Liver (tissue), 9 donors: ENCODE results near the gene IGSF8. TPM values are rescaled to one million over a fixed set of nuclear protein-coding genes. Genes with fewer than 3 reads are reported as not detected.

ENCODE experiments used
- DNase-seq: peaks from one replicate; pipeline ENCODE4 v3.0.0-alpha.2; 2017; ENCODE audit warnings: low spot score
- H3K27ac ChIP-seq, 2 donors: one replicate each; pipeline ENCODE4 v1.7.0; 2013; ENCODE audit warnings: inconsistent platforms in 2 of 2, low read length in 2 of 2, control low read depth in 1 of 2, low read depth in 1 of 2, mild to moderate bottlenecking in 1 of 2
- H3K27me3 ChIP-seq, 4 donors: one replicate each; pipeline versions ENCODE4 v1.6.1 to v1.7.0; 2013; ENCODE audit warnings: low read length in 3 of 4, inconsistent platforms in 1 of 4, mild to moderate bottlenecking in 1 of 4, moderate library complexity in 1 of 4; ENCODE audit not compliant: control insufficient read depth in 4 of 4, insufficient read depth in 4 of 4
- H3K36me3 ChIP-seq, 4 donors: one replicate each; pipeline versions ENCODE4 v1.6.1 to v1.7.0; 2013; ENCODE audit warnings: low read length in 3 of 4, mild to moderate bottlenecking in 3 of 4, low read depth in 1 of 4, moderate library complexity in 1 of 4; ENCODE audit not compliant: control insufficient read depth in 4 of 4, insufficient read depth in 3 of 4
- H3K4me1 ChIP-seq, 4 donors: one replicate each; pipeline versions ENCODE4 v1.6.1 to v1.7.0; 2013; ENCODE audit warnings: low read length in 3 of 4, mild to moderate bottlenecking in 3 of 4, moderate library complexity in 1 of 4; ENCODE audit not compliant: control insufficient read depth in 4 of 4, insufficient read depth in 4 of 4
- H3K4me3 ChIP-seq, 3 donors: one replicate each; pipeline versions ENCODE4 v1.6.1 to v1.7.0; 2013; ENCODE audit warnings: low read length in 3 of 3, control low read depth in 1 of 3, low read depth in 1 of 3, mild to moderate bottlenecking in 1 of 3
- H3K9ac ChIP-seq, 2 donors: one replicate each; pipeline ENCODE4 v1.7.0; 2013; ENCODE audit warnings: low read length in 2 of 2, mild to moderate bottlenecking in 2 of 2, moderate library complexity in 2 of 2, control low read depth in 1 of 2, low read depth in 1 of 2
- H3K9me3 ChIP-seq, 4 donors: one replicate each; pipeline versions ENCODE4 v1.6.1 to v1.7.0; 2013; ENCODE audit warnings: low read length in 3 of 4; ENCODE audit not compliant: control insufficient read depth in 4 of 4
- CTCF ChIP-seq: fragments of 150-350 bp; IDR thresholded peaks from 2 replicates; pipeline ENCODE4 v1.5.1; 2017; ENCODE audit warnings: improper control_type of control experiment, low read depth, low read length; ENCODE audit not compliant: missing input control
- EGR1 ChIP-seq, 2 donors: IDR thresholded peaks; 2 replicates each; pipeline ENCODE4 v1.6.1; 2016 to 2018; ENCODE audit warnings: antibody characterized with exemption in 2 of 2, low read depth in 2 of 2
- FOXA1 ChIP-seq: IDR thresholded peaks from 2 replicates; pipeline ENCODE4 v1.6.1; 2016; ENCODE audit warnings: antibody characterized with exemption
- FOXA2 ChIP-seq: IDR thresholded peaks from 2 replicates; pipeline ENCODE4 v1.6.1; 2016; ENCODE audit warnings: antibody characterized with exemption
- GABPA ChIP-seq, 2 donors: IDR thresholded peaks in 1 of 2; conservative IDR thresholded peaks in 1 of 2; 2 replicates each; pipeline ENCODE4 v1.6.1; 2016; ENCODE audit warnings: antibody characterized with exemption in 2 of 2, mild to moderate bottlenecking in 1 of 2, moderate library complexity in 1 of 2
- HNF4A ChIP-seq, 2 donors: conservative IDR thresholded peaks; 2 replicates each; pipeline ENCODE4 v1.6.1; 2016; ENCODE audit warnings: antibody characterized with exemption in 2 of 2, mild to moderate bottlenecking in 2 of 2
- HNF4G ChIP-seq: IDR thresholded peaks from 2 replicates; pipeline ENCODE4 v1.6.1; 2016; ENCODE audit warnings: antibody characterized with exemption
- JUND ChIP-seq, 2 donors: IDR thresholded peaks; 2 replicates each; pipeline ENCODE4 v1.6.1; 2016; ENCODE audit warnings: antibody characterized with exemption in 2 of 2
- MAX ChIP-seq: IDR thresholded peaks from 2 replicates; pipeline ENCODE4 v1.6.1; 2016; ENCODE audit warnings: antibody characterized with exemption
- NR2F2 ChIP-seq: IDR thresholded peaks from 2 replicates; pipeline ENCODE4 v1.6.1; 2016; ENCODE audit warnings: antibody characterized with exemption
- RAD21 ChIP-seq, 2 donors: IDR thresholded peaks; 2 replicates each; pipeline ENCODE4 v1.6.1; 2016; ENCODE audit warnings: antibody characterized with exemption in 2 of 2, mild to moderate bottlenecking in 2 of 2
- REST ChIP-seq: IDR thresholded peaks from 2 replicates; pipeline ENCODE4 v1.6.1; 2016; ENCODE audit warnings: antibody characterized with exemption, mild to moderate bottlenecking
- RXRA ChIP-seq, 2 donors: IDR thresholded peaks; 2 replicates each; pipeline ENCODE4 v1.6.1; 2017 to 2018; ENCODE audit warnings: antibody characterized with exemption in 2 of 2, mild to moderate bottlenecking in 1 of 2
- SP1 ChIP-seq: IDR thresholded peaks from 2 replicates; pipeline ENCODE4 v1.6.1; 2018; ENCODE audit warnings: antibody characterized with exemption, mild to moderate bottlenecking
- TAF1 ChIP-seq: conservative IDR thresholded peaks from 2 replicates; pipeline ENCODE4 v1.6.1; 2016; ENCODE audit warnings: antibody characterized with exemption, mild to moderate bottlenecking
- YY1 ChIP-seq: IDR thresholded peaks from 2 replicates; pipeline ENCODE4 v1.6.1; 2016; ENCODE audit warnings: antibody characterized with exemption, mild to moderate bottlenecking
- ZBTB33 ChIP-seq: IDR thresholded peaks from 2 replicates; pipeline ENCODE4 v1.6.1; 2016; ENCODE audit warnings: antibody characterized with exemption
- WGBS: extraction: QIAGEN DNeasy Blood & Tissue Kit; methylation state at CpG from one replicate; pipeline ENCODE4 v1.1.7; 2013; 5-methylcytosine and 5-hydroxymethylcytosine counted together
- polyA plus RNA-seq, 2 donors: library from polyadenylated mRNA; stranded (reverse) in 1 of 2; unstranded in 1 of 2; fragments of 200-250 nt in 1 of 2; fragments of >200 nt in 1 of 2; fragmentation: Nextera tagmentation in 1 of 2; extraction: Ambion mirVana in 1 of 2; gene quantifications; one replicate each; pipeline versions ENCODE4 v1.2.1 to v1.2.3, GENCODE V29; 2013 to 2015
- total RNA-seq, 2 donors: library from RNA; depleted of rRNA; stranded (reverse); fragments of >200 nt; gene quantifications; one replicate each; pipeline ENCODE4 v1.2.3, GENCODE V29; 2014
- TF ChIP-seq, protein P1 (sequence below): IDR thresholded peaks from 2 replicates; pipeline ENCODE4 v1.6.1; 2016; ENCODE audit warnings: antibody characterized with exemption
- donor health status: healthy.
- donor health status: healthy.
- donor health status: healthy.
- donor health status: healthy.
- donor health status: healthy.

Gene IGSF8
- total and polyA plus RNA-seq, 4 donors = 9.8 to 24.3 (median 20.3) TPM

- H3K9ac ChIP-seq = no peak overlapping the region
- 96% methylated on average over 5 of the region's 5 CpGs for WGBS
- H3K27ac ChIP-seq = no peak overlapping the region
- H3K9me3 ChIP-seq = no peaks in the 10 kb centered on the region
- H3K4me3 ChIP-seq = no peak overlapping the region
- TF ChIP-seq JUND (IDR thresholded peaks at IDR 0.05) (no peak), EGR1 (IDR thresholded peaks at IDR 0.05; ENCODE audit: low read depth in 2 of 2) (no peak), HNF4A (conservative IDR thresholded peaks at IDR 0.05) (no peak), SP1 (no peak), NR2F2 (no peak), FOXA1 (no peak), ZBTB33 (no peak), TAF1 (no peak), HNF4G (no peak), CTCF (no peak), RXRA (IDR thresholded peaks at IDR 0.05) (no peak), MAX (no peak)
- TF ChIP-seq, protein P1, sequence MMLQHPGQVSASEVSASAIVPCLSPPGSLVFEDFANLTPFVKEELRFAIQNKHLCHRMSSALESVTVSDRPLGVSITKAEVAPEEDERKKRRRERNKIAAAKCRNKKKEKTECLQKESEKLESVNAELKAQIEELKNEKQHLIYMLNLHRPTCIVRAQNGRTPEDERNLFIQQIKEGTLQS = no peak
- no peaks in the 10 kb centered on the region for H3K36me3 ChIP-seq
- no peak for DNase-seq
- H3K4me1 ChIP-seq = peaks cover 0 to 3% (median 0%) of the 10 kb centered on the region in 4 donors
- H3K27me3 ChIP-seq = no peaks in the 10 kb centered on the region
Observed at GRCh38 chr1:160129046-160129445, 30.6 kb upstream of the IGSF8 start.

GRCh38 chr1:160128636-160129035 is 30.2 kb upstream of the IGSF8 start:
- H3K9me3 ChIP-seq = no peaks in the 10 kb centered on the region
- TF ChIP-seq MAX (no peak), REST (no peak), HNF4A (conservative IDR thresholded peaks at IDR 0.05) (no peak), TAF1 (no peak), NR2F2 (no peak), YY1 (no peak), CTCF (no peak), FOXA2 (no peak), GABPA (IDR thresholded peaks at IDR 0.05 in 1 of 2, conservative IDR thresholded peaks at IDR 0.05 in 1 of 2) (no peak), JUND (IDR thresholded peaks at IDR 0.05) (no peak), FOXA1 (no peak), ZBTB33 (no peak), RXRA (IDR thresholded peaks at IDR 0.05) (no peak), HNF4G (no peak), SP1 (no peak), RAD21 (IDR thresholded peaks at IDR 0.05) (no peak), EGR1 (IDR thresholded peaks at IDR 0.05; ENCODE audit: low read depth in 2 of 2) (no peak)
- TF ChIP-seq, protein P1 = no peak
- no peak overlapping the region for H3K9ac ChIP-seq
- no peak overlapping the region for H3K4me3 ChIP-seq
- DNase-seq = no peak
- no peaks in the 10 kb centered on the region for H3K27me3 ChIP-seq
- 90% methylated on average over 18 of the region's 18 CpGs for WGBS
- H3K4me1 ChIP-seq = peaks cover 0 to 3% (median 0%) of the 10 kb centered on the region in 4 donors
- no peaks in the 10 kb centered on the region for H3K36me3 ChIP-seq
- no peak overlapping the region for H3K27ac ChIP-seq
